HG03025 (cell line): ENCODE results near the gene TELO2.

Experiments
- ATAC-seq: cut with Tn5 transposase; IDR thresholded peaks from one replicate; pipeline ENCODE4 v1.9.1; 2021; ENCODE audit warnings: mild to moderate bottlenecking, moderate library complexity; ENCODE audit not compliant: unreplicated experiment, low FRiP score

Gene TELO2

DNA sequence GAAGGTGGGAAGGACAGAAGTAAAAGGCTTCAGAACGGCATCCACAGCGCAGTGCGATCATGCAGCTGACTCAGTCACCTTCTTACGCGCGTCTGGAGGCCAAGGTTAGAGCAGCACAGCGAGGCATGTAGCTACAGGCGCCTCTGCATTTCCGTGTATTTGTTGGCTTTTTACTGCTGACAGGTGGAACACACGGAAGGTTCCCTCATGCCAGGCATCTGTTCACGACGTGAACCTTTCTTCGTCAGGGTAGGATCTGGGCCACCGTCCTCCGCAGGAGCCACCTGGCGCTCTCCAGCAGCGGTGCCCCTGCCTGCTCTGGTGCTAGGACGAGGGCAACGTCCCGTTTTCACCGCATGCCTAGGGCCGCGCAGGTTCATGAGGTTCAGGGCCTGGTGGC, 55.6 kb downstream of the TELO2 start:
- no peak for ATAC-seq

DNA sequence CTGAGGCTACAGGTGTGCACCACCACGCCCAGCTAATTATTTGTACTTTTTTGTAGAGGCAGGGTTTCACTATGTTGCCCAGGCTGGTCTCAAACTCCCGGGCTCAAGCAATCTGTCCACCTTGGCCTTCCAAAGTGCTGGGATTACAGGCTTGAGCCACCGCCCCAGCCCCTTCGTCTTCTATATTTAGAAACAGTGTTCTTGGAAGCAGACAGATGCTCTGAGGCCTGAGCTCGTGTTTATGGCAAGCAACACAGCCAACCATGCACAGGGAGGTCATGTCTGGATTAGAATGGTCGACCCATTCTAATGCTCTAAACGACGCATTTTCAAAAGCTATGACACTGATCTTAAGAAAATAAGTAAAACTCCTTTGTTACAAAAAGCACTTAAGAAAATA, 56.9 kb downstream of the TELO2 start:
- ATAC-seq = no peak

DNA sequence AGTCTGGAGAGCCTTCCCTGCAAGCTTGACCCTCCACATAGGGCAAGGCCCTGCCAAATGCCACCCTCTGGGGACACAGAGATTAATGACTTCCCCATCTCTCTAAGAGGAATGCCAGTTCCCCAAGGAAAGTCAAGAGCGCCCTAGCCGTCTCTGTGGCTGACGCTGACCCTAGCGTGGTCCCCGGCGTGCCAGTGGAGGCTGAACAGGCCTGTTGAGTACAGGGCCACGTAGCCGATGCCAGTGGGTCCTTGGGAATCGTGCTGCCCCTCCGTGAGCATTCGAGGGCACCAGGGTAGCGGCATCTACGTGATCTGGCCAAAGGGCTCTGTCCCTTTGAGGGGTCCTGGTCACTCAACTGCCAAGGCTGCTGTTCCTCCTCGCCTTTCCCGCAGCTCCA, 57.5 kb downstream of the TELO2 start:
- ATAC-seq = no peak

DNA sequence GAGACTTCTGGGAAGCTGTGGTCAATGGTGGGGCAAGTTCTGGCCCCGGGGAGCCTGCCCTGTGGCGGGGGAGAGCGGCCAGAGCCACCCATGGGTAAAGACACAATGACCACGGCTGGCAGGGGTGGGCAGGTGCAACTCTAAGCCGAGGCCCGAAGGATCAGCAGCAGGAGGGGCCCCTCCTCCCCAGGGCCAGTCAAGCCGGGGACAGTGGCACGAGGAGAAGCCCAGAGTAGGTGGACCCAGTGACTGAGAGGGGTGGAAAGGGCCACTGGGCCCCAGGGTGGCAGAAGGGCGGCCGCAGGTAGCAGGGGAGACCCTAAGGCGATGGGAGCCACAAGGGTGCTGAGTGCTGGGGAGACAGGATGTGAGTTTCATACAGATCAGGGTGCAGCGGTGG, 58.0 kb downstream of the TELO2 start:
- ATAC-seq = no peak

DNA sequence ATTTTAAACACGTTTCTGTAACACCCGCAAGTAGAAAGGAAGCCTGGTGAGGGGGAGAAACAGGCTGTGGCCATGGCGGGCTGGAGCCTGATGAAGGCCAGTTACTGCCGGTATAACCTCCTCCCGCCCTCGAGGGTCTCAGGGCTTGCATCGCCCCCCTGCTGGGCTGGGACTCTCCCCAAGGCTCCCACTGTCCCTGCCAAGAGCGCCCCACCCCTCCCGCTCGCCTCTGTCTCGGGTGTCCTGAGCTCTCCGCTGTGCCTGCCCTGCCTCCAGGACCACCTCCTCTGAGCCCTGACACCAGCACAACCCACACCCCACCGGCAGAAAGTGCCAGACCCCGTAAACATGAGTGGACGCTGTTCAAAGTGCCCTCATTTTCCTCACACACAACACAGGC, 59.0 kb downstream of the TELO2 start:
- ATAC-seq = no peak

DNA sequence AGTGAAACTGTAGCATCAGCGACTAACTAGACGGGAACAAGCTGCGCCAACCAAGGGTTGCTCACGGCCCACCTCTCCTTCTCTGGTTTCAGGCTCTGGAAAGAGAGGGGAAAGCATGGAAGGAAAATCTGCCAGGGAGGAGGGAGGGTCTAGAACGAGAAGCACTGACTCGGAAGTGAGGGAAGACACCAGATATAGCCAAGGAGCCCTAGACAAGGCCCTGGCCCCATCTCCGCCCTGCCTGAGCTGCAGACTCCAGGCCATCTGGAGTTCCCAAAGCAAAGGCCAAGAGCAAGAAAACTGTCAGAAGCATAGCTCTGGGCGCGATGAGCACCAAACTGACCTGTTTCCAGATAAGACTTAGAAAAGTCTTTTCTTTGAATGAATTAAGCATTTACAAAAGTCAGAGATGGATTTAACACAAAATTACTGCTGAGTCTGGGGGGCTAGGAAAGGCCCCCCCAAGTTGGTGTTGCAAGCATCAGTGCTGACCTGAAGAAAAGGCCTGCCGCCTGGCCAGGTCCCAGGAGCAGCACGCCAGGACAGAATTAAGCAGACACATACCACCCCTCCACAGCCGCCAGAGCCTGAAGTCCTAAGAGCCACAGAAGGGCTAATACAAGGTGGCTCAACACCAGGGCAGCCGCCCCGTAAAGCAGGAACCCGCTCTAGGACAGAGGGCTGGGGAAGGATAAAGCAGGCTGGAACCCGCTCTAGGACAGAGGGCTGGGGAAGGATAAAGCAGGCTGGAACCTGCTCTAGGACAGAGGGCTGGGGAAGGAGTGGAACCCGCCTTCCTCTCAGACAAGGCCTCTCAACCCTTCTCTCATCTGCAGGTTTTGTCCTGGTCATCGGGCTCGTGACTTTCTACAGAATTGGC, 61.0 kb downstream of the TELO2 start:
- no peak for ATAC-seq

DNA sequence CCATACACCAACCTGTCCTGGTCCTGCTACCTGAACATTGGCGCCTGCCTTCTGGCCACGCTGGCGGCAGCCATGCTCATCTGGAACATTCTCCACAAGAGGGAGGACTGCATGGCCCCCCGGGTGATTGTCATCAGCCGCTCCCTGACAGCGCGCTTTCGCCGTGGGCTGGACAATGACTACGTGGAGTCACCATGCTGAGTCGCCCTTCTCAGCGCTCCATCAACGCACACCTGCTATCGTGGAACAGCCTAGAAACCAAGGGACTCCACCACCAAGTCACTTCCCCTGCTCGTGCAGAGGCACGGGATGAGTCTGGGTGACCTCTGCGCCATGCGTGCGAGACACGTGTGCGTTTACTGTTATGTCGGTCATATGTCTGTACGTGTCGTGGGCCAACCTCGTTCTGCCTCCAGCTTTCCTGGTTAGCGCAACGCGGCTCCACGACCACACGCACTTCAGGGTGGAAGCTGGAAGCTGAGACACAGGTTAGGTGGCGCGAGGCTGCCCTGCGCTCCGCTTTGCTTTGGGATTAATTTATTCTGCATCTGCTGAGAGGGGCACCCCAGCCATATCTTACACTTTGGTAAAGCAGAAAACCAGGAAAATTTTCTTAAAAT, 61.8 kb downstream of the TELO2 start:
- ATAC-seq = no peak

DNA sequence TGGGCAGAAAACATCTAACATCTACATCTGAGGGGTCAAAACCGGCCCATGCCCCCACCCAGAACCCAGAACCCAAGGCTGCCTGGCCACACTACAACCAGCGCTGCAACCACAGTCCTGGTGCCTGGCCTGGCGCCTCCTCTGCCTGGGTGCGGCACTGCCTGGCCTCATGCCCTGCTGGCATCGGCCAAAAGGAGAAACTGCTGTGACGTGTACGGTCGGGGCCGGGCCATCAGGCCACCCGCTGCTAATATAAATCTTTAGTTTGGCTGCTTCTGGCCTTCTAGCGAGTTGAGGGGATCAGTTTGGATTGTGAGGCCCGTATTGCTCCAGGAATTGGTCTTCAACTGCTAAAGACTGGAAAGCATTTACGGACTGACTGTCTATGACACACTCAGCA, 63.1 kb downstream of the TELO2 start:
- no peak for ATAC-seq

DNA sequence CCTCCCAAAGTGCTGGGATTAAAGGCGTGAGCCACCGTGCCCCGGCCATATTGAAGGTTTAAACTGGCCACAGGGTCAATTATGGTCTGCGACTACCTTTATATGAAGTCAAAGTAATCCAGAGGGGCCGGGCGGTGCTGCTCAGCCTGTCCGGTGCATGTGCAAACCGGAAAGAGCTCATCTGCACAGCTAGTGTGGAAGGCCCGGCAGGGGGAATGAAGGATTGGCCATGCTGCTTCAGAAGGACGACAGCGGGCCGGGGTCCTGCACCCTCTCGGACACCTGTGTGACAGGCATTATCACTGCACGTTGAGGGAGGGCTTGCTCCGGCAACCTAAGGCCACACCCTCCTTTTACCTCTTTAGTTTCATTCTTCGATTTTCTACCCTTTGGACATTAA, 63.9 kb downstream of the TELO2 start:
- no peak for ATAC-seq

DNA sequence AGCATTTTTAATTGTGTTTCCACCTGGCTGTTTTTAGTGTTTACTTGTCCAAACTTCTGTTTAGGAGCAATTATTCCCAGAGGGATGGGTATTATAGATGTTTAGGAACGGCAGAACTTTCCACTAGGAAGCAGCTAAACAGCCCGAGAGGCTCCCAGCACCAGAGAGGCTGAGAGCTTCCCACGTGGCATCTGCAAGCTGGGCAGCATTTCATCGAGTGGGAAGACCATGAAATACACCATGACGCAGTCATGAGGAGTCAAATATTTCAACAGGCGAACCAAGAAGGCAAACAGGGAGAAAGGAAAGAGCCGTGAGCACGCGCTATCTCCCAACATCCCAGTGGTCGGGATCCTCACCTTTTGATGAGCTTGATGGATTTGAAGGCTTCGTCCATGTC, 64.4 kb downstream of the TELO2 start:
- no peak for ATAC-seq

DNA sequence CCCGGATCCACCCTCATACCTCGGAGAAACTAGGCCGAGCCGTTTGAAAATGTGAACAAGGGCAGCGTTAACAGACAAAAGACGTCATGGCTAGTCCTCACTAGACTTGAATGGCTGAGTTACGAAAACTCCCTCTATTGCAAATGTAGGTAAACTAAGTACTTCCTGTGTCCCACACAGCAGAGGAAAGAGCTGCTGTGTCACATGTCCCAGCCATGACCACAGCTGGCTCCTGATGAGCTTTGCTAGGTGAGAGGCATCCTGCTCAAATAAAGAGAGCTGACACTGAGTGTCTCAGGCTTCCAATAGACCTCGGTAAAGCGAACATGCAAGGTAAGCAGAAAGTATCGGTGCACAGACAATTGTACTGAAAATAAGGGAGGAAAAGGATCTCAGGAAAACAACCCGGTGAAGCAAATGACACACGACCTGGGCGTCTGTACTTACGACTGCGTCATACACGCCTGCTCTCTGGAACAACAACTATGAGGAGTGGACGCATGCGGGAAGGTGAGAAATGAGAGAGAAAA, 66.4 kb downstream of the TELO2 start:
- no peak for ATAC-seq
